ENCODE measurements around the gene GALNT6. TPM values are rescaled to one million over a fixed set of nuclear protein-coding genes. Genes with fewer than 3 reads are reported as not detected.

GALNT6 gene
- total and polyA plus RNA-seq, 2 donors (not counting 3 experiments of a cell fraction or from before 2014, with no cell fraction given), result 18.7 to 39.2 TPM

DNA sequence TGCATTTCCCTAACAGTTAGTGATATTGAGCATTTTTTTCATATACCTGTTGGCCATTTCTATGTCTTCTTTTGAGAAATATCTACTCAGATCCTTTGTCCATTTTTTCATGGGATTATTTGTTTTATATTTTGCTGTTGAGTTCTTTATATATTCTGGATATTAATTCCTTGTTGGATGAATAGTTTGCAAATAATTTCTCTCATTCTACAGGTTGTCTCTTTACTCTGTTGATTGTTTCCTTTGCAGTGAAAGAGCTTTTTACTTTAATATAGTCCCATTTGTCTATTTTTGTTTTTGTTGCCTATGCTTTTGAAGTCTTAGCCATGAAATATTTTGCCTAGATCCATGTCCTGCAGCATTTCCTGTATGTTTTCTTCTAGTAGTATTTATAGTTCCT is 21.9 kb upstream of the GALNT6 start:
- Histone ChIP-seq H3K4me1 (ENCODE audit: control insufficient read depth, extremely low read depth, insufficient read depth, low read length) (no peaks in the 10 kb centered on the region), H3K9me1 (replicated peaks; ENCODE audit: control insufficient read depth, extremely low read depth, insufficient read depth, low read length) (no peaks in the 10 kb centered on the region), H3K27me3 (ENCODE audit: control insufficient read depth in 2 of 2, insufficient read depth in 2 of 2, low read length in 2 of 2) (no peaks in the 10 kb centered on the region), H4K20me1 (replicated peaks; ENCODE audit: control insufficient read depth, extremely low read depth, insufficient read depth, low read length) (no peaks in the 10 kb centered on the region), H3K36me3 (ENCODE audit: control insufficient read depth in 2 of 2, extremely low read depth in 1 of 2, insufficient read depth in 2 of 2, low read length in 2 of 2) (no peaks in the 10 kb centered on the region), H3K9ac (replicated peaks; ENCODE audit: extremely low read depth, insufficient read depth, low read length) (no peak overlapping the region), H3K4me2 (ENCODE audit: insufficient read depth, low read length) (no peak overlapping the region), H3K27ac (ENCODE audit: insufficient read depth, low read depth, low read length) (no peak overlapping the region), H3K79me2 (ENCODE audit: control insufficient read depth, insufficient read depth, low read length) (no peaks in the 10 kb centered on the region), H3K4me3 (replicated peaks in 1 of 3; ENCODE audit: insufficient read depth in 1 of 3, low read depth in 1 of 3, low read length in 3 of 3) (no peak overlapping the region), H3K9me3 (replicated peaks; ENCODE audit: control insufficient read depth, insufficient read depth, low read length) (no peaks in the 10 kb centered on the region), H2AFZ (ENCODE audit: low read depth, low read length) (no peak overlapping the region)
- DNase-seq (ENCODE audit: low read depth, low spot score) (no peak), FAIRE-seq (no peak)
- no peak for TF ChIP-seq MAX (IDR thresholded peaks at IDR 0.05; ENCODE audit: insufficient read depth, insufficient read length)
- no peak for TF ChIP-seq JUN (IDR thresholded peaks at IDR 0.05; ENCODE audit: borderline replicate concordance, insufficient read depth, insufficient read length, low read depth)
- TF ChIP-seq MYC (IDR thresholded peaks at IDR 0.05; ENCODE audit: low read depth, low read length), result no peak
- no peak for TF ChIP-seq GATA2 (IDR thresholded peaks at IDR 0.05; ENCODE audit: insufficient read depth, insufficient read length, low read depth, low read length)
- no peak for TF ChIP-seq POLR2AphosphoS5 (IDR thresholded peaks at IDR 0.05; ENCODE audit: insufficient read depth, low read depth, low read length)
- intact Hi-C loops (cut with micrococcal nuclease) (no loop called here), dilution Hi-C loops (cut with MboI; ENCODE audit: extremely low pct_ligation_motif_present, low sequenced_read_pairs) (no loop called here)
- ChIA-PET POLR2A (no interaction called here), CTCF (no interaction called here)
- no TSS peak for BruUV-seq (replicated peaks)

GRCh38 chr12:51409846-51410245 is 18.6 kb upstream of the GALNT6 start:
- Histone ChIP-seq H3K36me3 (ENCODE audit: control insufficient read depth in 2 of 2, extremely low read depth in 1 of 2, insufficient read depth in 2 of 2, low read length in 2 of 2) (no peaks in the 10 kb centered on the region), H3K27me3 (ENCODE audit: control insufficient read depth in 2 of 2, insufficient read depth in 2 of 2, low read length in 2 of 2) (no peaks in the 10 kb centered on the region), H3K9ac (replicated peaks; ENCODE audit: extremely low read depth, insufficient read depth, low read length) (no peak overlapping the region), H3K4me2 (ENCODE audit: insufficient read depth, low read length) (no peak overlapping the region), H3K9me1 (replicated peaks; ENCODE audit: control insufficient read depth, extremely low read depth, insufficient read depth, low read length) (no peaks in the 10 kb centered on the region), H4K20me1 (replicated peaks; ENCODE audit: control insufficient read depth, extremely low read depth, insufficient read depth, low read length) (no peaks in the 10 kb centered on the region), H3K27ac (ENCODE audit: insufficient read depth, low read depth, low read length) (no peak overlapping the region), H3K4me1 (ENCODE audit: control insufficient read depth, extremely low read depth, insufficient read depth, low read length) (no peaks in the 10 kb centered on the region), H3K79me2 (ENCODE audit: control insufficient read depth, insufficient read depth, low read length) (no peaks in the 10 kb centered on the region), H2AFZ (ENCODE audit: low read depth, low read length) (no peak overlapping the region), H3K4me3 (replicated peaks in 1 of 3; ENCODE audit: insufficient read depth in 1 of 3, low read depth in 1 of 3, low read length in 3 of 3) (no peak overlapping the region), H3K9me3 (replicated peaks; ENCODE audit: control insufficient read depth, insufficient read depth, low read length) (no peaks in the 10 kb centered on the region)
- TF ChIP-seq, protein P1, sequence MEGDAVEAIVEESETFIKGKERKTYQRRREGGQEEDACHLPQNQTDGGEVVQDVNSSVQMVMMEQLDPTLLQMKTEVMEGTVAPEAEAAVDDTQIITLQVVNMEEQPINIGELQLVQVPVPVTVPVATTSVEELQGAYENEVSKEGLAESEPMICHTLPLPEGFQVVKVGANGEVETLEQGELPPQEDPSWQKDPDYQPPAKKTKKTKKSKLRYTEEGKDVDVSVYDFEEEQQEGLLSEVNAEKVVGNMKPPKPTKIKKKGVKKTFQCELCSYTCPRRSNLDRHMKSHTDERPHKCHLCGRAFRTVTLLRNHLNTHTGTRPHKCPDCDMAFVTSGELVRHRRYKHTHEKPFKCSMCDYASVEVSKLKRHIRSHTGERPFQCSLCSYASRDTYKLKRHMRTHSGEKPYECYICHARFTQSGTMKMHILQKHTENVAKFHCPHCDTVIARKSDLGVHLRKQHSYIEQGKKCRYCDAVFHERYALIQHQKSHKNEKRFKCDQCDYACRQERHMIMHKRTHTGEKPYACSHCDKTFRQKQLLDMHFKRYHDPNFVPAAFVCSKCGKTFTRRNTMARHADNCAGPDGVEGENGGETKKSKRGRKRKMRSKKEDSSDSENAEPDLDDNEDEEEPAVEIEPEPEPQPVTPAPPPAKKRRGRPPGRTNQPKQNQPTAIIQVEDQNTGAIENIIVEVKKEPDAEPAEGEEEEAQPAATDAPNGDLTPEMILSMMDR (IDR thresholded peaks at IDR 0.05; ENCODE audit: extremely low read depth in 1 of 2, insufficient read depth in 1 of 2, low read depth in 1 of 2, low read length in 2 of 2), result no peak
- TF ChIP-seq POLR2A (IDR thresholded peaks at IDR 0.05; ENCODE audit: low read depth, low read length) (no peak), JUN (IDR thresholded peaks at IDR 0.05; ENCODE audit: borderline replicate concordance, insufficient read depth, insufficient read length, low read depth) (no peak), EZH2 (IDR thresholded peaks at IDR 0.05; ENCODE audit: borderline replicate concordance, low read depth, low read length, severe bottlenecking) (no peak), MAX (IDR thresholded peaks at IDR 0.05; ENCODE audit: insufficient read depth, insufficient read length) (no peak), MYC (IDR thresholded peaks at IDR 0.05; ENCODE audit: low read depth, low read length) (no peak), FOS (IDR thresholded peaks at IDR 0.05; ENCODE audit: borderline replicate concordance, insufficient read depth, low read length) (no peak), POLR2AphosphoS5 (IDR thresholded peaks at IDR 0.05; ENCODE audit: insufficient read depth, low read depth, low read length) (no peak), GATA2 (IDR thresholded peaks at IDR 0.05; ENCODE audit: insufficient read depth, insufficient read length, low read depth, low read length) (no peak)
- DNase-seq (ENCODE audit: low read depth, low spot score) (no peak), FAIRE-seq (no peak)
- intact Hi-C loops (cut with micrococcal nuclease), result no loop called here
- ChIA-PET CTCF (interaction anchor here (1.0 to 1.2 kb wide), 2 partner anchors 9 to 11 kb away, joined by 4 read pairs; no protein-coding TSS in a partner anchor), POLR2A (no interaction called here)
- no TSS peak for BruUV-seq (replicated peaks)
- dilution Hi-C loops (cut with MboI; ENCODE audit: extremely low pct_ligation_motif_present, low sequenced_read_pairs), result no loop called here
